ENCODE results near the gene MYEOV. TPM values are rescaled to one million over a fixed set of nuclear protein-coding genes. Genes with fewer than 3 reads are reported as not detected.

Gene MYEOV
- total and polyA plus RNA-seq, 2 experiments from 2014 or later = 0.14 TPM; not detected in 1

- no peak overlapping the region for H3K27ac ChIP-seq (ENCODE audit: low read depth)
- Mint-ChIP-seq H3K27me3 (ENCODE audit: insufficient read depth, low read depth, poor library complexity) (peaks cover under 1% of the 10 kb centered on the region), H3K4me1 (no peaks in the 10 kb centered on the region), H3K36me3 (ENCODE audit: low read depth) (no peaks in the 10 kb centered on the region), H3K27ac (no peak overlapping the region), H3K9me3 (peaks cover 4% of the 10 kb centered on the region; the same call in 2 of the 3 replicates), H3K4me3 (no peak overlapping the region)
- H4K20me1 ChIP-seq (replicated peaks; ENCODE audit: insufficient read depth) = no peaks in the 10 kb centered on the region
- DNase-seq (ENCODE audit: low spot score) (no peak), ATAC-seq (no peak)
- no peaks in the 10 kb centered on the region for H3K27me3 ChIP-seq (ENCODE audit: insufficient read depth)
- H2AFZ ChIP-seq = no peak overlapping the region
- H3F3A ChIP-seq (replicated peaks; ENCODE audit: low read depth) = no peaks in the 10 kb centered on the region
- H3K4me3 ChIP-seq = no peak overlapping the region
- no peaks in the 10 kb centered on the region for H3K79me2 ChIP-seq (replicated peaks; ENCODE audit: insufficient read depth)
- H3K36me3 ChIP-seq (ENCODE audit: insufficient read depth) = no peaks in the 10 kb centered on the region
- TF ChIP-seq, protein P1, sequence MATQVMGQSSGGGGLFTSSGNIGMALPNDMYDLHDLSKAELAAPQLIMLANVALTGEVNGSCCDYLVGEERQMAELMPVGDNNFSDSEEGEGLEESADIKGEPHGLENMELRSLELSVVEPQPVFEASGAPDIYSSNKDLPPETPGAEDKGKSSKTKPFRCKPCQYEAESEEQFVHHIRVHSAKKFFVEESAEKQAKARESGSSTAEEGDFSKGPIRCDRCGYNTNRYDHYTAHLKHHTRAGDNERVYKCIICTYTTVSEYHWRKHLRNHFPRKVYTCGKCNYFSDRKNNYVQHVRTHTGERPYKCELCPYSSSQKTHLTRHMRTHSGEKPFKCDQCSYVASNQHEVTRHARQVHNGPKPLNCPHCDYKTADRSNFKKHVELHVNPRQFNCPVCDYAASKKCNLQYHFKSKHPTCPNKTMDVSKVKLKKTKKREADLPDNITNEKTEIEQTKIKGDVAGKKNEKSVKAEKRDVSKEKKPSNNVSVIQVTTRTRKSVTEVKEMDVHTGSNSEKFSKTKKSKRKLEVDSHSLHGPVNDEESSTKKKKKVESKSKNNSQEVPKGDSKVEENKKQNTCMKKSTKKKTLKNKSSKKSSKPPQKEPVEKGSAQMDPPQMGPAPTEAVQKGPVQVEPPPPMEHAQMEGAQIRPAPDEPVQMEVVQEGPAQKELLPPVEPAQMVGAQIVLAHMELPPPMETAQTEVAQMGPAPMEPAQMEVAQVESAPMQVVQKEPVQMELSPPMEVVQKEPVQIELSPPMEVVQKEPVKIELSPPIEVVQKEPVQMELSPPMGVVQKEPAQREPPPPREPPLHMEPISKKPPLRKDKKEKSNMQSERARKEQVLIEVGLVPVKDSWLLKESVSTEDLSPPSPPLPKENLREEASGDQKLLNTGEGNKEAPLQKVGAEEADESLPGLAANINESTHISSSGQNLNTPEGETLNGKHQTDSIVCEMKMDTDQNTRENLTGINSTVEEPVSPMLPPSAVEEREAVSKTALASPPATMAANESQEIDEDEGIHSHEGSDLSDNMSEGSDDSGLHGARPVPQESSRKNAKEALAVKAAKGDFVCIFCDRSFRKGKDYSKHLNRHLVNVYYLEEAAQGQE (IDR thresholded peaks at IDR 0.05; ENCODE audit: unreplicated experiment) = no peak
- no peak for TF ChIP-seq POLR2AphosphoS5 (IDR thresholded peaks at IDR 0.05; ENCODE audit: low read depth)
- TF ChIP-seq STAT1 (IDR thresholded peaks at IDR 0.05; ENCODE audit: unreplicated experiment) = no peak
- no peak for TF ChIP-seq JUNB (IDR thresholded peaks at IDR 0.05; ENCODE audit: unreplicated experiment)
- no peak for TF ChIP-seq EZH2 (IDR thresholded peaks at IDR 0.05; ENCODE audit: low read depth, unreplicated experiment)
- no peak for TF ChIP-seq ZNF331 (CRISPR knock-in tag; IDR thresholded peaks at IDR 0.05; ENCODE audit: low read depth)
- TF ChIP-seq, protein P2, sequence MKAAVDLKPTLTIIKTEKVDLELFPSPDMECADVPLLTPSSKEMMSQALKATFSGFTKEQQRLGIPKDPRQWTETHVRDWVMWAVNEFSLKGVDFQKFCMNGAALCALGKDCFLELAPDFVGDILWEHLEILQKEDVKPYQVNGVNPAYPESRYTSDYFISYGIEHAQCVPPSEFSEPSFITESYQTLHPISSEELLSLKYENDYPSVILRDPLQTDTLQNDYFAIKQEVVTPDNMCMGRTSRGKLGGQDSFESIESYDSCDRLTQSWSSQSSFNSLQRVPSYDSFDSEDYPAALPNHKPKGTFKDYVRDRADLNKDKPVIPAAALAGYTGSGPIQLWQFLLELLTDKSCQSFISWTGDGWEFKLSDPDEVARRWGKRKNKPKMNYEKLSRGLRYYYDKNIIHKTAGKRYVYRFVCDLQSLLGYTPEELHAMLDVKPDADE (IDR thresholded peaks at IDR 0.05) = no peak
- no peak for TF ChIP-seq ZNF114 (CRISPR knock-in tag; IDR thresholded peaks at IDR 0.05)
- TF ChIP-seq EZH2phosphoT487 (IDR thresholded peaks at IDR 0.05; ENCODE audit: unreplicated experiment) = no peak
- TF ChIP-seq NANOG (IDR thresholded peaks at IDR 0.05; ENCODE audit: borderline replicate concordance) = no peak
- TF ChIP-seq, protein P3, sequence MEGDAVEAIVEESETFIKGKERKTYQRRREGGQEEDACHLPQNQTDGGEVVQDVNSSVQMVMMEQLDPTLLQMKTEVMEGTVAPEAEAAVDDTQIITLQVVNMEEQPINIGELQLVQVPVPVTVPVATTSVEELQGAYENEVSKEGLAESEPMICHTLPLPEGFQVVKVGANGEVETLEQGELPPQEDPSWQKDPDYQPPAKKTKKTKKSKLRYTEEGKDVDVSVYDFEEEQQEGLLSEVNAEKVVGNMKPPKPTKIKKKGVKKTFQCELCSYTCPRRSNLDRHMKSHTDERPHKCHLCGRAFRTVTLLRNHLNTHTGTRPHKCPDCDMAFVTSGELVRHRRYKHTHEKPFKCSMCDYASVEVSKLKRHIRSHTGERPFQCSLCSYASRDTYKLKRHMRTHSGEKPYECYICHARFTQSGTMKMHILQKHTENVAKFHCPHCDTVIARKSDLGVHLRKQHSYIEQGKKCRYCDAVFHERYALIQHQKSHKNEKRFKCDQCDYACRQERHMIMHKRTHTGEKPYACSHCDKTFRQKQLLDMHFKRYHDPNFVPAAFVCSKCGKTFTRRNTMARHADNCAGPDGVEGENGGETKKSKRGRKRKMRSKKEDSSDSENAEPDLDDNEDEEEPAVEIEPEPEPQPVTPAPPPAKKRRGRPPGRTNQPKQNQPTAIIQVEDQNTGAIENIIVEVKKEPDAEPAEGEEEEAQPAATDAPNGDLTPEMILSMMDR (conservative IDR thresholded peaks at IDR 0.05; ENCODE audit: low read depth in 2 of 2) = no peak
- TF ChIP-seq, protein P4, sequence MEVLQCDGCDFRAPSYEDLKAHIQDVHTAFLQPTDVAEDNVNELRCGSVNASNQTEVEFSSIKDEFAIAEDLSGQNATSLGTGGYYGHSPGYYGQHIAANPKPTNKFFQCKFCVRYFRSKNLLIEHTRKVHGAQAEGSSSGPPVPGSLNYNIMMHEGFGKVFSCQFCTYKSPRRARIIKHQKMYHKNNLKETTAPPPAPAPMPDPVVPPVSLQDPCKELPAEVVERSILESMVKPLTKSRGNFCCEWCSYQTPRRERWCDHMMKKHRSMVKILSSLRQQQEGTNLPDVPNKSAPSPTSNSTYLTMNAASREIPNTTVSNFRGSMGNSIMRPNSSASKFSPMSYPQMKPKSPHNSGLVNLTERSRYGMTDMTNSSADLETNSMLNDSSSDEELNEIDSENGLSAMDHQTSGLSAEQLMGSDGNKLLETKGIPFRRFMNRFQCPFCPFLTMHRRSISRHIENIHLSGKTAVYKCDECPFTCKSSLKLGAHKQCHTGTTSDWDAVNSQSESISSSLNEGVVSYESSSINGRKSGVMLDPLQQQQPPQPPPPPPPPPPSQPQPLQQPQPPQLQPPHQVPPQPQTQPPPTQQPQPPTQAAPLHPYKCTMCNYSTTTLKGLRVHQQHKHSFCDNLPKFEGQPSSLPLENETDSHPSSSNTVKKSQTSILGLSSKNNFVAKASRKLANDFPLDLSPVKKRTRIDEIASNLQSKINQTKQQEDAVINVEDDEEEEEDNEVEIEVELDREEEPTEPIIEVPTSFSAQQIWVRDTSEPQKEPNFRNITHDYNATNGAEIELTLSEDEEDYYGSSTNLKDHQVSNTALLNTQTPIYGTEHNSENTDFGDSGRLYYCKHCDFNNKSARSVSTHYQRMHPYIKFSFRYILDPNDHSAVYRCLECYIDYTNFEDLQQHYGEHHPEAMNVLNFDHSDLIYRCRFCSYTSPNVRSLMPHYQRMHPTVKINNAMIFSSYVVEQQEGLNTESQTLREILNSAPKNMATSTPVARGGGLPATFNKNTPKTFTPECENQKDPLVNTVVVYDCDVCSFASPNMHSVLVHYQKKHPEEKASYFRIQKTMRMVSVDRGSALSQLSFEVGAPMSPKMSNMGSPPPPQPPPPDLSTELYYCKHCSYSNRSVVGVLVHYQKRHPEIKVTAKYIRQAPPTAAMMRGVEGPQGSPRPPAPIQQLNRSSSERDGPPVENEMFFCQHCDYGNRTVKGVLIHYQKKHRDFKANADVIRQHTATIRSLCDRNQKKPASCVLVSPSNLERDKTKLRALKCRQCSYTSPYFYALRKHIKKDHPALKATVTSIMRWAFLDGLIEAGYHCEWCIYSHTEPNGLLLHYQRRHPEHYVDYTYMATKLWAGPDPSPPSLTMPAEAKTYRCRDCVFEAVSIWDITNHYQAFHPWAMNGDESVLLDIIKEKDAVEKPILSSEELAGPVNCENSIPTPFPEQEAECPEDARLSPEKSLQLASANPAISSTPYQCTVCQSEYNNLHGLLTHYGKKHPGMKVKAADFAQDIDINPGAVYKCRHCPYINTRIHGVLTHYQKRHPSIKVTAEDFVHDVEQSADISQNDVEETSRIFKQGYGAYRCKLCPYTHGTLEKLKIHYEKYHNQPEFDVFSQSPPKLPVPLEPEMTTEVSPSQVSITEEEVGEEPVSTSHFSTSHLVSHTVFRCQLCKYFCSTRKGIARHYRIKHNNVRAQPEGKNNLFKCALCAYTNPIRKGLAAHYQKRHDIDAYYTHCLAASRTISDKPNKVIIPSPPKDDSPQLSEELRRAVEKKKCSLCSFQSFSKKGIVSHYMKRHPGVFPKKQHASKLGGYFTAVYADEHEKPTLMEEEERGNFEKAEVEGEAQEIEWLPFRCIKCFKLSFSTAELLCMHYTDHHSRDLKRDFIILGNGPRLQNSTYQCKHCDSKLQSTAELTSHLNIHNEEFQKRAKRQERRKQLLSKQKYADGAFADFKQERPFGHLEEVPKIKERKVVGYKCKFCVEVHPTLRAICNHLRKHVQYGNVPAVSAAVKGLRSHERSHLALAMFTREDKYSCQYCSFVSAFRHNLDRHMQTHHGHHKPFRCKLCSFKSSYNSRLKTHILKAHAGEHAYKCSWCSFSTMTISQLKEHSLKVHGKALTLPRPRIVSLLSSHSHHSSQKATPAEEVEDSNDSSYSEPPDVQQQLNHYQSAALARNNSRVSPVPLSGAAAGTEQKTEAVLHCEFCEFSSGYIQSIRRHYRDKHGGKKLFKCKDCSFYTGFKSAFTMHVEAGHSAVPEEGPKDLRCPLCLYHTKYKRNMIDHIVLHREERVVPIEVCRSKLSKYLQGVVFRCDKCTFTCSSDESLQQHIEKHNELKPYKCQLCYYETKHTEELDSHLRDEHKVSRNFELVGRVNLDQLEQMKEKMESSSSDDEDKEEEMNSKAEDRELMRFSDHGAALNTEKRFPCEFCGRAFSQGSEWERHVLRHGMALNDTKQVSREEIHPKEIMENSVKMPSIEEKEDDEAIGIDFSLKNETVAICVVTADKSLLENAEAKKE (CRISPR knock-in tag; IDR thresholded peaks at IDR 0.05) = no peak
- no peak for TF ChIP-seq CREB1 (CRISPR knock-in tag; IDR thresholded peaks at IDR 0.05; ENCODE audit: low read depth)
- no peaks in the 10 kb centered on the region for H3K4me1 ChIP-seq (ENCODE audit: insufficient read depth)
- no peak overlapping the region for H3K4me2 ChIP-seq
- H3K9me2 ChIP-seq (ENCODE audit: insufficient read depth) = 0 out of 2 replicates have a peak, but pooled peaks cover 5% of the 10 kb centered on the region
These were observed 23.8 kb upstream of the MYEOV start for GRCh38 chr11:69269926-69270697.
